Stimulated activated CD8-positive, alpha-beta memory T cell treated with anti-CD3 and anti-CD28 coated beads, Interleukin-12 subunit alpha, Interleukin-12 subunit beta, amount 100 ng/mL, for 24 hours (primary cell): ENCODE results near the gene AADACL4.
"Not testable (repeated sequence)": the region's sequence is repeated elsewhere in the genome, so short reads cannot be mapped to it uniquely, and the experiment has no call there.

Experiments used
- DNase-seq: peaks from one replicate; pipeline ENCODE4 v3.0.0-alpha.2; 2020; ENCODE audit errors: extremely low read depth

The AADACL4 gene

DNA sequence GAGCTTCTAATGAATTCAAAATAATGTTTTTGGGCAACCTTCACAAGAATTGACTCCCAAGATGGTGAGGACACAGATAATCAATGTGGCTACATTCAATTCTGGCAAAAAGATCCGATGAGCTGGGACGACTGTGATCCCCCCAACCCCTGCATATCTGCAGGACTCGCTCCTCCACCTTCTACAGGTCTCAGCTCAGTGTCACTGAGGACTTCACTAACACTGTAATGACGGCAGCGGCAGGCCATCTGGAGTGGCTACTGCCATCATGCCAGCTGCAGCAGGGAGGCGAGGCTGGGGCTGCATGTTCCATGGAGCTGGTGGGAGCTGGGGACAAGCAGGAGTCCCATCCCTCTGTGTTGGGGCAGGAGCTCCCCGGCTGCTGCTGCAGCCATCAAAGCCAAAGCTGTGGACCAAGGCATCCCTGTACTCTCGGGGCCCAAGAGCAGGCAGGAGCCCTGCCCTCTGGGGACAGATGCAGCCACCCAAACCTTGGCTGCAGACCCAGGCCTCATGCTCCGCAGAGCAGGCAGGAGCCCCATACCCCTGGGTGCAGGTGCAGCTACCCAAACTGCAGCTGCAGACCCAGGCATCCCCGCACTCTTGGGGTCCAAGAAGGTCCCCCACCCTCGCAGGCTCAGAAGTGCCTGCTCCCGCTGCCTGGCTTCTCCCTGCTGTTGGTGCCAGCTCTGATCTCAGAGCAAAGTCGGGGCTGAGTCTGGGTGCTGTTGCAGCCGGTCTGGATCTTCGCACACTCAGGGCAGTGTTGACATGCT, 13.7 kb upstream of the AADACL4 start:
- no peak for DNase-seq

DNA sequence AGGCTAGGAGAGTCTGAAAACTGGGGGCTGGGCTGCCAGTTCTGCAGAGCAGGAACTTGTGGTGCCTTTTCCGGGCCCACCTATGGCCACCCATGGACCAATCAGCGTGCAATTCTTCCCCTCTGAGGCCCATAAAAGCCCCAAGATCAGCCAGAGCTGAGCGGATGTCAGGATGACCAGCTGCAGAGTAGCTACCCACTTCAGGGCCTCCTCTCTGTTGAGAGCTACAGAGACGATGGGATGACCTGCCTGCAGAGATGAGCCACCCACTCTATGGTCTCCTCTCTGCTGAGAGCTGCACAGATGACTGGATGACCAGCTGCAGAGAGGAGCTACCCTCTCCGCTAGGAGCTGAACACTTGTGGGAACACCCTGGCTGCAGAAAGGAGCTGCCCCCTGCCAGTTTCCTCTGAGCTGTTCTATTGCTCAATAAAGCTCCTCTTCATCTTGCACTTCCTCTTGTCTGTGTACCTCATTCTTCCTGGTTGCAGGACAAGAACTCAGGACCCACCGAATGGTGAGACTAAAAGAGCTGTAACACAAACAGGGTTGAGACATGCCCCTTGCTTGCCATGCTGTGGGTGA, 12.8 kb upstream of the AADACL4 start:
- no peak for DNase-seq

DNA sequence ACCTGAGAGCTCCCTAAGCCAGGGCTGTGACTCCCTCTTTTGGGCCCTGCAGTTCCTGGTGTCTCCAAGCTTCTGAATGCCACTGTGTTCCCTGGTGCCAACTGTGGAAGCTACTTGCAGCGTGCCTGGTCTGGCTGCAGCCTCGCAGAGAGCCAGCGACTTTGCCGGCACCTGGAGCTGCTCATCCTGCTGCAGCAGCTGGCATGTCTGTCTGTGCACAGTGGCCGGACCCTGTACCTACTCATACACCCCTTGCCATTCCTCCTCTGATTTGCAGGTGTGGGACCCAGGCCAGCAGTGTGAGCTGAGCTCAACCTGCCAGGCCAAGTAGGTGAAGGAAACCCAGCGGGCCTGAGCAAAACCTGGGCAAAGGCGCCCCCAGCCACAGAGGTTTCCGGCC, 12.3 kb upstream of the AADACL4 start:
- DNase-seq = no peak

DNA sequence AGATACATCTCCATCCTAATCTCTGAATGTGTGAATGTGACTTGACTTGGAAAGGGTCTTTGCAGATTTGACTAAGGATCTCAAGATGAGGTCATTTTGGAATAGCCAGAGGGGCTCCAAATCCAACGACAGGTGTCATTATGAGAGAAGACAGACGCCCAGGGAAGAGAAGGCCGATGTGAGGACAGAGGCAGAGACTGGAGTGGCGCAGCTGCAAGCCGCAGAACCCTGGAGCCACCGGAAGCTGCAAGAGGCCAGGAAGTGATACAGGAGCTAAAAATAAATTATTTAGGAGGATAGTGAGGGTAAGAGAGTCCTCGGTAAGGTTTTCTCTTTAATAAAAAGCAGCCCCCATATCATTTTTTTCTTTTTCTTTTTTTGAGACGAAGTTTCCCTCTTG, 9.7 kb upstream of the AADACL4 start:
- DNase-seq = no peak

DNA sequence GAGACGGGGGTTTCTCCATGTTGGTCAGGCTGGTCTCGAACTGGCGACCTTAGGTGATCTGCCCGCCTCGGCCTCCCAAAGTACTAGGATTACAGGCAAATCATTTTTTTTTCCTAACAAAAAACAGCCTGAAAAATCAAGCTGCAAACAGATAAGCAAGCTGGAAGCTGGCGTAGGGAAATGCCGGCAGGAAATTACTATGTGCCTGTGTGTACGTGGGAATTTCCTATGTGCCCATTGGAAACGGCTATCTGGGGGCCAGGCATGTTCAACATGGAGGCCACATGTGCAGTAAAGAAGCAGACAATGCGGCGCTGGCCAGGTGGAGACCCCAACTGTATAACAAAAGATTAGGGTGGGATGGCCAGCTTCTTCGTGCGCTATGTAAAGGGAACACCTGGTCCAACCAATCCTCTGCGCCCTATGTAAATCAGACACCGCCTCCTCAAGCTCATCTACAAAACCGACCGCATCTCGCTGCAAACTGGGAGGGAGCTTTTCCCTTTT, 9.1 kb upstream of the AADACL4 start:
- DNase-seq = no peak

DNA sequence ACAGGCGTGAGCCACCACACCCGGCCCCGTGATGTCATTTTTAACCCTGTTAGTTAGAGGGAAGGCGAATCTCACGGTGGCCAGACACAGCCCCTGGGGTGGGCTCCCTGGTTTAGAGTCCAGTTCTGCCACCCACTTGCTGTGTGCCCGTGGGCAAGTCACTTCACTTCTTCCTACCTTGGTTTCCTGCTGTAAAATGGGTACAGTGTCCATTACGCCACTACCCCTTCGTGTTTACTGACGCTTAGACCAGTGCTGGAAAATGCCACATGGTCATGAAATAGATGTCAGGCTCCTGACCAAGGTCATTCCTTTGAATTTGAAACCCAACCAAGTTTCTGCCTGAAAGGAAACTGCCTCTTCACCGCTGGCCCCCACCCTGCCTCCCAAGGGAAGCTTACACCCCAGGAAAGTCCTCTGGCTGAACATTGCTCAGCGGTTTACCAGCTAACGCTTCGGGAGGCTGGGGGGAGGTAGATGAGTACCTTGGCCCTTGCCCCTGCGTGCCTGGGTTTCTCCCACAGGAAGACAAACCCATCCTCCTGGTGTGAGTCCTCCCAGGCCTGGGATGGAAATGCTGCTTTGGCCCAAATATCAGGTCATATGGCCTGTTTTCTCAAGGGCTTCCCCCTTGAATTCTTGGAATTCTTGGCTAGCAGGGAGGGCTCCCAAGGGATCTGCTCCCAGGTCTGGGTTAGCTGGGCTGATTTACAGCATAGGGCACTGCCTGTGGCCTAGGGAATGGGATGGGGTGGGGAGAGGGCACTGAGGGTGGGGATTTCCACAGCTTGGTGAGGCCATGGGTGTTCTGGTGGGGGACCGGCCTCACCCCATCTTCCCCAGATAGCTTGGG, 7.6 kb upstream of the AADACL4 start:
- no peak for DNase-seq

DNA sequence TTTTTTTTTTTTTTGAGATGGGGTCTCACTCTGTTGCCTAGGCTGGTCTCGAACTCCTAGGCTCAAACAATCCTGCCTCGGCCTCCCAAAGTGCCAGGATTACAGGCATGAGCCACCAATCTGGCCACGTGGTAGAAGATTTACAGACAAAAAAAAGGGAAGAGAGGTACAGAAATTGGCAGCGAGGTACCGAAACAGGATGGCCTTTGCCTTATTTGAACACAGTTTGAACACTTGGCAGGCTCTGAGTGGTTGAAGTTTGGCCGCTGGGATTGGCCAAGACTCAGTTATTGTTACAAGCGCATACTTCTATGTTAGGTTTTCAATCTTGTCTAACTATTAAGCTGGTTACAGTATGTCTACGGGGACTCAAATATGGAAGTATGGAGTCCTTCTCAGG, 6.2 kb upstream of the AADACL4 start:
- DNase-seq = no peak

DNA sequence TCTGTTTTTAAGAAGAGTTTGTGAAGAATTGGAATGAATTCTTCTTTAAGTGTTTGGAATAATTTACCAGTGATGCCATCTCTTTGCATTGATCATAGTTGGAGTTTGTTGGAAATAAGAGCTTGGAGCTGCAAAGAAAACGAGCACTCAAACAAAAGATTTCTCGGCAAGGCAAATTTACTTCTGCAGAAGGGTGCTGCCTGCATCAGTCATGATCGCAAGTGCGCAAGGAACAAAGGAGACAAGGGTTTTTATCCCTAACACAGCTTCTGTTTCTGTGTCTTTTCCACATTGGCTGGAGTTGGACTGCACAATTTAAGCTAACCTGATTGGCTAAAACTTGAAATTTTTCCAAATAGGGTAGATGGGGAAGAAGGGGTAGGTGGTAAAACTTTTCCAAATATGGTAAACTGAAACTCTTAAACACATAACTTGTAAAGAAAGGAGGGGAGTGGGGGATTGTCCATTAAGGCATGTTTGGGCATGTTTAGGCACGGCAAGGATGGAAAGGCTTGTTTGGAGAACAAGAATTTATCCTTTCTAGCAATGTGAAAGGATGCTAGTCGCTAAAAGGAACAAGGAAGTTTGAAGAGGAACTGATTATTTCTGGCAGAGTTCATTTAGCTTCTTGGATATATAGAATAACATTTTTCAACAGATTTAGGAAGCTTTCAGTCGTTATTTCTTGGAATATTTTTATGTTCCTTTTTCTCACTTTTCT, 3.5 kb upstream of the AADACL4 start:
- no peak for DNase-seq

DNA sequence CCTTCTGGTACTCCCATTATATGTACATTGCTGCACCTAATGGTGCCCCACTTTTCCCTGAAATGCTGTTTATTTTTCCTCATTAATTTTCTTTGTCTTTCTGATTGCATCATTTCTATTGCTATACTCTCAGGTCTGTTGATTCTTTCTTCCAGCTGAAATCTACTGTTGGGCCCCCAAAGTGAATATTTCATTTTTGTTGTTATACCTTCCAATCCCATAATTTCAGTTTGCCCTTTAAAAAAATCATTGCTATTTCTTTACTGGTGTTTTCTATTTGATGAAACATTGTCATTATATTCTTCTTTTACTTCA, 3.0 kb upstream of the AADACL4 start:
- no peak for DNase-seq

DNA sequence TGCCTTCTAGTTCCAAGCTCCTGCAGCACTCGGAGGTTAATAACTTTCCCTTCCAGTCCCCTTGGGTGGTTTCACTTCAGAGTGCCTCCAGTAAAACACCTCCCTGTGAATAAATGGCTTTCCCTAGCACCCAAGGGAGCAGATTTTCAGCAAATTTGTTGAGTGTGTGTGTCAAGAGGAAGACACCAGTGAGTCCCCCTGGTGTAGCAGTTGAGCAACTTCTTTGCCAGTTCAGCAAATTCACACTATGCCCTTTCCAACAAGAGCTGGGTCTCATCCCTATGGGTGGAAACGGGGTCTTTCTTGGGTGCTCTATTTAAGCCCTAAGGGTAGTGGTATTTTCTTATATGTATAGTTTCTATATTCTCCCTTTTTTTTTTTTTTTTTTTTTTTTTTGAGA, 806 bp upstream of the AADACL4 start:
- no peak for DNase-seq

DNA sequence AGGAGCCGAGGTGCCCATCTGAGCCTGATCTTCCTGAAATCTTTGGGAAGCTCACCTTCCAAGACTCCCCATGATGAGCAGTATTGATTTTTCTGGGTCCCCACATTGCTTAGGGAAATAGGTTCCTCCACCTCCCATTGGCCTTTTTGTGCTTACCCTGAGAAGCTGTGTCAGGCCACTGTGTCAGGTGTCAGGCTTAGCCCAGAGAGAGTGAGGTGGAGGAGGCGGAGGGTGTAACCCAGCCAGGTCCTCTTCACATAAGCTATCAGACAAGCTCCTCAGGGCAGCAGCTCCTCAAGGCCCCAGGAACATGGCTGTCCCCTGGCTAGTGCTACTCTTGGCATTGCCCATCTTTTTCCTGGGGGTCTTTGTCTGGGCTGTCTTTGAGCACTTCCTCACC, 352 bp downstream of the AADACL4 start:
- DNase-seq = no peak

DNA sequence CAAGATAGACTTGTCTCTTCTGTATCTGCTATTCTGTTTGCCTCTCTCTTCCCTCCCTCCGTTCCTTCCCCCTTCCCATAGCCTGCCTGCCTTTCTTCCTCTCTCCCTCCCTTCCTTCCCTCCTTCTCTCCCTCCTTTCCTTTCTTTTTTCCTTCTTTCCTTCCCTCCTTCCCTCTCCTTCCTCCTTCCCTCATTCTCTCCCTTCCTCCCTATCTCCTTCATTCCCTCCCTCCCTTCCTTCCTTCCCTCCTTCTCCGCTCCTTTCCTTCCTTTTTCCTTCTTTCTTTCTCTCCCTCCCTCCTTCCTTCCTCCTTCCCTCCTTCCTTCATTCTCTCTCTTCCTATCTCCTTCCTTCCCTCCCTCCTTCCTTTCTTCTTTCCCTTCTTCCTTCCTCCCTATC, 944 bp downstream of the AADACL4 start:
- DNase-seq = no peak

DNA sequence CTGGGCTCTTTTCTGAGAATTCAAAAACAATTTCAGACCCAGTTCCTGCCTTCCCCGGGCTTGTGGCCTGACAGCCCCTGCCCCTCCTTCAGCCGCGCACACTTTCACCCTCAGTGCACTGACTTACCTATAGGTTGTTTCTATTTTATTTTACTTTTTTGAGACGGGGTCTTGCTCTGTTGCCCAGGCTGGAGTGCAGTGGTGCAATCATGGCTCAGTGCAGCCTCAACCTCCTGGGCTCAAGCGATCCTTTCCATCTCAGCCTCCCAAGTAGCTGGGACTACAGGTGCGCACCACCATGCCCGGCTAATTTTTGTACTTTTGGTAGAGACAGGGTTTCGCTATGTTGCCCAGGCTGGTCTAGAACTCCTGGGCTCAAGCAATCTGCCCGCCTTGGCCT, 1.5 kb downstream of the AADACL4 start:
- DNase-seq = not testable (repeated sequence)

DNA sequence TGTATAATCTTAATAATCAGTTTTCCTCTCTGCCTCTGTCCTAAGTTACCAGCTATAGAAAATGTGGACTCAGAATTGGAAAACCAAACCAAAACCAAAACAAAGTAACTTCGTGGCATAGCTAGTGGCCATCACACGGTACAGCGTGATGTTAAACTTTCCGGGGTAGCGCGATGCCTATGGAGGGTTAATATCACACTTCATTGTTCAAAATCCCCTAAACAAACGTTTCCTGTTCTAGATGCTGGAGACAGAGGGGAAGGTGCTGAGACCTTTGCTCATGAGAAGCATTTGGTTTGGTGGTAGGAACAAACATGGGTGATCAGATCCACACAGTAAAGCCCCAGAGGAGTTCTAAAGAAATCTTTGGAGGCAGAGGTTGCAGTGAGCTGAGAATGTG, 4.9 kb downstream of the AADACL4 start:
- no peak for DNase-seq

DNA sequence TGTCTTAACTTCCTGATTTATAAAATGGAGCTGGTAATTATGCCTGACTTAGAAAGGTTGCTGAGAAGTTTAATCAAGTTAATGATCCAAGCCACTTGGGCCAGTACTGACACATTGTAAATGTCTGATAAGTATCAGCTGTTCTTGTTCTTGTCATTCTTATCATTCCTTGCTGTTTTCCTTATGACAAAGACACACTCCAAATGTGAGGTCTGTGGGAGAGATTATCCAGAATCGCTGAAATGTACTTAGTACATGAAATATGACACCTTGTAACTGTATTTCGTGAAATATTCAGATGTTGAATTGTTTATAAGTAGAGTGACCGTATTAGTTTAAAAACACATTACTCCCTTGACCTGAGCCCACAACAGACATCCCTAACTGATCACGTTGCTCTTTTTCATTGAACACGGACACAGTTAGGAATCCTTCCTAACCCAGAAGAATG, 6.1 kb downstream of the AADACL4 start:
- DNase-seq = no peak

DNA sequence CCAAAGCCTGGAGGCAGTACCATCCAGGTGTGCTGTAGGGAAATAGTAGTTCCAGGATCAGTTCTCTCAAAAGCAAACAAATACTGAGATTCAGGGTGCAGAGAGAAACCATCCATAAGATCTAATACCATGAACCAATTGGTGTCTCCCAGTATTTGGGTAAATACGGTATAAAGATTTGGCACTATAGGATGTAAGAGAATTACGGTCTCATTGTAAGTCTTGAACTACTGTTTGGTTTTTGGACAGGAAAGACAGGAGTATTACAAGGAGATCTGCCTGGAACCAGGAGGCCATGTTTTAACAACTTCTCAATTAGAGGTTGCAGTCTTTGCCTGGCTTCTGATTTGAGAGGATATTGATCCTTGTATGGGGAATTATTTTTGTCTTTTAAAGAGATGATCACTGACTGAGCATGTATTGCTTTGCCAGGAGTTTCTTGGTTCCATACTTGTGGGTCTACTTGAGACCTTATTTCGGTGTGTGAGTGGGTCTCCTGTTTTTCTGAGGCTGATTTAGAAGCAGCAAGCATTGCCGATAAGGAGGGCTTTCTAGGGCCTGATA, 10.2 kb downstream of the AADACL4 start:
- no peak for DNase-seq

DNA sequence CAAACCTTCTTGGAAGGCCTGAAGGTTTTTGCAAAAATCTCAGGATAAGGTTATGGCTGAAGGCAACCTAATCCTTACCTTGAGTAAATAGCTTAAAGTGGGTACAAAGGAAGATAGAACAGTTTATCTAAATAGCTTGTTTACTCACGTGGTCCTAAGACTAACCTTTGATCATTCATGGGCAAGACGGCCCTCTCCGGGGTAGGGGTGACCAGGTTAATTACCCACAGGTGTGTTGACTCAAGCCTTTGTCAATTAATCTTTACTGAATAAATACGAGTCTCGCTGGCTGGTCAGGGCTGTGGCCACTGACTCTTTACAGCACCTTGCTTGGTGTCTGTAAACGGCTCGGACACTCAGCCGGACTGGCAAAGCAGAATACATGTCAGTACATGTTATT, 10.8 kb downstream of the AADACL4 start:
- DNase-seq = no peak

DNA sequence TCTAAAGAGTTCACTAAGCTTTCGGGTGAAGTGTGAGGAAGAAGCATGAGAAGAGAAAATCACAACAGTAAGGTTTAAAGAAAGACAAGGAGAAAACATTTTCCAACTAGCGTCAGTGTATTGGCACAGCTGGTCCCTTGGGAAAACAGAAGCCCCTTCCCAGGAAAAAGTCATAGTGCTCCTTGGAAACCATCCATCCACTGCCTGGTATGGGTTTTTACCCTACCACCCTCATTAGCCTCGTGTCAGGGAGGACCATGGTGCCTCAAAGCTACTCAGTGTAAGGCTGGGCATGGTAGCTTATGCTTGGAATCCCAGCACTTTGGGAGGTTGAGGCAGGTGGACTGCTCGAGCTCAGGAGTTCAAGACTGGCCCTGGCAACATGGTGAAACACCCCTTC, 12.7 kb downstream of the AADACL4 start:
- no peak for DNase-seq

DNA sequence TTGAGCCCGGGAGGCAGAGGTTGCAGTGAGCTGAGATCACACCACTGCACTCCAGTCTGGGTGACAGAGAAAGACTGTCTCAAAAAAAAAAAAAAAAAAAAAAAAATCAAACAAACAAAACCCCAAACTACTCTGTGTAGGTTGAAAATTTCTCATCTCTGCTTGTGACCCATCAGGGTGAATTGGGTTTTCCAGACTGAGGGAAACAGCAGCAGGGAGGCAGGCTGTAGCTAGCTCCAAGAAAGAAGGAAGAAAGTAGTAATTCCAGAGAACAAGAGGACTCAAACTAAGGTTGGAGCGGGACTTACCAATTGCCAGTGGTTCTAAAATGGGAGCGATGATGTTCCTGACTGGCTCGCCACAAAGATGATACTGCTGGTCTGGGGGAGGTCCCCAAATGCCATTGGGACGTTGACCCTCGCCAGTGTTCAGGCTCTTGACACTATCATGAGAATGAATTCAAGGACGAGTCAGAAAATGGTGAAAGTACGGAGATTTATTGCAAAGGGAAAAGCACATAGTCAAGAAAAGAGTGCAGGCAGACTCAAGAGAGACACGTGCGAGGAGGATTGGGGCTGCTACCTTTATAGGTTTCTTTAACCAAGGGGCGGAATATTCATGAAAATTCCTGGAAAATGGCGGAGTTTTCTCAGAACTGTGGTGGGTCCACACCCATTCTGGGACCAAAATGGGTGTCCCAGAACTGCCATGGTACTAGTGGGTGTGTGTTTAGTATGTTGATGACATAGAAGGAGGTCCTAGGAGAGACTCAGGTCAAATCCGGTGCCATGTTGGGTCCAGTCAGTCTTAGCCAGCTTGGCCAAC, 13.4 kb downstream of the AADACL4 start:
- no peak for DNase-seq

DNA sequence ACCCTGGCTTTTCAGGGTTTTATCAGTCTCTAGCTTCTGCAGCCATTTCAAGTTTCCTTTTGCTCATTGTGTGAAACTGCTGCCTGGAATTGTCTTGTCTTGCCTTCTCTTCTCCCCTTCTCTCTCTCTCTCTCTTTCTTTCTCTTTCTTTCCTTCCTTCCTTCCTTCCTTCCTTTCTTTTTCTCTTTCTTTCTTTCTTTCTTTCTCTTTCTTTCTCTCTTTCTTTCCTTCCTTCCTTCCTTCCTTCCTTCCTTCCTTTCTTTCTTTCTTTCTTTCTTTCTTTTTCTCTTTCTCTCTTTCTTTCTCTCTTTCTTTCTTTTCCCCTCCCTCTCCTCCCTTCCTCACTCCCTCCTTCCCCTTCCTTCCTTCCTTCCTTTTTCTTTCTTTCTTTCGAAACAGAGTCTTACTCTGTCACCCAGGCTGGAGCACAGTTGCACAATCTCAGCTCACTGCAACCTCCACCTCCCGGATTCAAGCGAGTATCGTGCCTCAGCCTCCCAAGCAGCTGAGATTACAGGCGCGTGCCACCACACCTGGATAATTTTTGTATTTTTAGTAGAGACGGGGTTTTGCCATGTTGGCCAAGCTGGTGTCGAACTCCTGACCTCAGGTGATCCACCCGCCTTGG, 14.1 kb downstream of the AADACL4 start:
- not testable (repeated sequence) for DNase-seq
